OCI-LY1 (cell line): Measurements from ENCODE around the gene TTYH3.

ENCODE experiments used
- CTCF ChIP-seq: fragments of 200-600 bp; sonication (generic), shearing (Covaris generic); IDR thresholded peaks from 2 replicates; pipeline ENCODE4 v1.5.1; 2017; ENCODE audit warnings: mild to moderate bottlenecking, antibody characterized with exemption, low read length, moderate library complexity, mixed read lengths
- EZH2 ChIP-seq: fragments of 200-600 bp; sonication (generic), shearing (Covaris generic); IDR thresholded peaks from 2 replicates; pipeline ENCODE4 v1.8.0; 2017; ENCODE audit warnings: borderline replicate concordance, mixed run types, mild to moderate bottlenecking, antibody characterized with exemption, low read length, moderate library complexity, mixed read lengths

GRCh38 chr7:2689343-2689847, 57.6 kb downstream of the TTYH3 start:
- TF ChIP-seq CTCF, result no peak
- TF ChIP-seq EZH2, result no peak
